Stomach smooth muscle (tissue), 2 donors: ENCODE data around the gene FPGS.

Experiments used
- H3K27ac ChIP-seq: one replicate; pipeline ENCODE4 v1.7.0; 2013; ENCODE audit warnings: mild to moderate bottlenecking, low read length, inconsistent platforms
- H3K27me3 ChIP-seq, 2 donors: one replicate each; pipeline ENCODE4 v1.7.0; 2013; ENCODE audit warnings: low read length in 2 of 2; ENCODE audit not compliant: insufficient read depth in 2 of 2, control insufficient read depth in 1 of 2
- H3K36me3 ChIP-seq, 2 donors: one replicate each; pipeline ENCODE4 v1.7.0; 2013; ENCODE audit warnings: low read length in 2 of 2; ENCODE audit not compliant: control insufficient read depth in 2 of 2, insufficient read depth in 2 of 2
- H3K4me1 ChIP-seq: one replicate; pipeline ENCODE4 v1.7.0; 2013; ENCODE audit warnings: low read length; ENCODE audit not compliant: control insufficient read depth, insufficient read depth
- H3K4me3 ChIP-seq, 2 donors: one replicate each; pipeline ENCODE4 v1.7.0; 2013; ENCODE audit warnings: low read length in 2 of 2
- H3K9ac ChIP-seq, 2 donors: one replicate each; pipeline ENCODE4 v1.7.0; 2013; ENCODE audit warnings: low read length in 2 of 2, mild to moderate bottlenecking in 1 of 2
- H3K9me3 ChIP-seq, 2 donors: one replicate each; pipeline ENCODE4 v1.7.0; 2013; ENCODE audit warnings: low read length in 2 of 2; ENCODE audit not compliant: control insufficient read depth in 2 of 2
- donor health status: healthy.
- donor health status: Pancreatic carcinoma.

FPGS gene

DNA sequence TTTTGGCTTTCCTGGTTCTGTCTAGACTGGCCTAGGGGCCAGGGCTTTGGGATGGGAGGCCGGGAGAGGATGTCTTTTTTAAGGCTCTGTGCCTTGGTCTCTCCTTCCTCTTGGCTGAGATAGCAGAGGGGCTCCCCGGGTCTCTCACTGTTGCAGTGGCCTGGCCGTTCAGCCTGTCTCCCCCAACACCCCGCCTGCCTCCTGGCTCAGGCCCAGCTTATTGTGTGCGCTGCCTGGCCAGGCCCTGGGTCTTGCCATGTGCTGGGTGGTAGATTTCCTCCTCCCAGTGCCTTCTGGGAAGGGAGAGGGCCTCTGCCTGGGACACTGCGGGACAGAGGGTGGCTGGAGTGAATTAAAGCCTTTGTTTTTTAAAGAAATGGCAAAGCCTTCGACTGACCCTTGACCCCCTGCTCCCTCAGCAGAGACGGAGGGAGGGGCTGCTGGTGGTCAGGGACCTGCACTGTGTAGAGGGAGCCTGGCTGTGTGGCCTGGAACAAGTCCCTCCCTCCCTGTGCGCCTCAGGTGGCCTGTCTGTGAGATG is 11.1 kb downstream of the FPGS start:
- peaks cover 3% of the 10 kb centered on the region for H3K4me1 ChIP-seq
- no peak overlapping the region for H3K9ac ChIP-seq
- H3K36me3 ChIP-seq: peaks cover 6 to 44% of the 10 kb centered on the region in 2 donors
- no peak overlapping the region for H3K27ac ChIP-seq
- no peaks in the 10 kb centered on the region for H3K9me3 ChIP-seq
- H3K4me3 ChIP-seq: no peak overlapping the region
- no peaks in the 10 kb centered on the region for H3K27me3 ChIP-seq

- Histone ChIP-seq H3K9ac (no peak overlapping the region), H3K4me3 (no peak overlapping the region), H3K4me1 (peaks cover 3% of the 10 kb centered on the region), H3K27me3 (no peaks in the 10 kb centered on the region), H3K27ac (no peak overlapping the region), H3K9me3 (no peaks in the 10 kb centered on the region), H3K36me3 (peaks cover 6 to 45% of the 10 kb centered on the region in 2 donors)
Measured at GRCh38 chr9:127814619-127815511, 12.2 kb downstream of the FPGS start.

DNA sequence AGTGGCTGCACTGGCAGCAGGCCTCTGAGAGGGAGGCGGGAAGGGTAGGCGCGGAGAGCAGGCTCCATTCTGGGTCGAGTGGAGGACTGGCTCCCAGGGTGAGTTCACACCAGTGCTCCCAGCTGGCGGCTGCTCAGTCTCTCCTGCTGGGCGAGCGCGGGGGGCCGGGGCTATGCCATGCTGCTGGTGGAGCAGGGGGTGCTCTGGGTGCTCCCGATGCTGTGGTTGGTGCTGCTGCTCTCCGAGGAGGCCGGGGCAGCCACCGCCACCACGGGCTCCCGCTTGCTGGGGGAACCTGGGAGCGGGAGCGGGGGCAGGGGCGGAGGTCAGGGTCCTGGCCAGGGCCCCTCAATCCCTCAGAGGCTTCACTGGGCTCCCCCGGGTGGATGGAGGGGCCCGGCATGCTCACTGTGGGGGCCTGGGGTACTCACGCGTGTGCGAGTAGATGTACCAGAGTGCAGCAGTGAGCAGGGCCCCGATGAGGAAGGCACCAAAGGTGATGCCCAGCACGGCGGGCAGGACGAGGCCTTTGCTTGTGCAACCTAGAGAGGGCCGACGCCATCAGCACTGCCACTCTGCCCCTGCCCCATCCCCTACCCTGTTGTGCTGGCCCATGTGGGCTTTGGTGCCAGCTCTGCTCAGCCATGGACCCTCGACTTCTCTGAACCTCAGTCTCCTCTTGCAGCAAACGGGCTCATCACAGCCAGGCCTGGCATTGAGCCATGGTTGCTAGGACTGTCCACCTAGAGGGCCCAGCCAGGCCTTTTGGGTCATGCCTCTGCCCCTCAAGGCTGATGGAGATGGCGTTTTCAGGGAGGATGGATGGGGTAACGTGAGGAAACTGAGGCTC is 13.1 kb downstream of the FPGS start:
- Histone ChIP-seq H3K9me3 (no peaks in the 10 kb centered on the region), H3K9ac (no peak overlapping the region), H3K27ac (no peak overlapping the region), H3K27me3 (no peaks in the 10 kb centered on the region), H3K4me1 (peaks cover 3% of the 10 kb centered on the region), H3K4me3 (no peak overlapping the region), H3K36me3 (peaks cover 6 to 38% of the 10 kb centered on the region in 2 donors)

GRCh38 chr9:127816362-127816725 is 13.7 kb downstream of the FPGS start:
- no peak overlapping the region for H3K4me3 ChIP-seq
- no peaks in the 10 kb centered on the region for H3K9me3 ChIP-seq
- H3K27me3 ChIP-seq: no peaks in the 10 kb centered on the region
- H3K27ac ChIP-seq: no peak overlapping the region
- no peak overlapping the region for H3K9ac ChIP-seq
- peaks cover 6 to 36% of the 10 kb centered on the region in 2 donors for H3K36me3 ChIP-seq
- peaks cover 3% of the 10 kb centered on the region for H3K4me1 ChIP-seq

- Histone ChIP-seq H3K9ac (no peak overlapping the region), H3K4me1 (peaks cover 3% of the 10 kb centered on the region), H3K27ac (no peak overlapping the region), H3K27me3 (no peaks in the 10 kb centered on the region), H3K4me3 (no peak overlapping the region), H3K36me3 (peaks cover 6 to 36% of the 10 kb centered on the region in 2 donors), H3K9me3 (no peaks in the 10 kb centered on the region)
Measured at GRCh38 chr9:127816728-127817127, 14.0 kb downstream of the FPGS start.

DNA sequence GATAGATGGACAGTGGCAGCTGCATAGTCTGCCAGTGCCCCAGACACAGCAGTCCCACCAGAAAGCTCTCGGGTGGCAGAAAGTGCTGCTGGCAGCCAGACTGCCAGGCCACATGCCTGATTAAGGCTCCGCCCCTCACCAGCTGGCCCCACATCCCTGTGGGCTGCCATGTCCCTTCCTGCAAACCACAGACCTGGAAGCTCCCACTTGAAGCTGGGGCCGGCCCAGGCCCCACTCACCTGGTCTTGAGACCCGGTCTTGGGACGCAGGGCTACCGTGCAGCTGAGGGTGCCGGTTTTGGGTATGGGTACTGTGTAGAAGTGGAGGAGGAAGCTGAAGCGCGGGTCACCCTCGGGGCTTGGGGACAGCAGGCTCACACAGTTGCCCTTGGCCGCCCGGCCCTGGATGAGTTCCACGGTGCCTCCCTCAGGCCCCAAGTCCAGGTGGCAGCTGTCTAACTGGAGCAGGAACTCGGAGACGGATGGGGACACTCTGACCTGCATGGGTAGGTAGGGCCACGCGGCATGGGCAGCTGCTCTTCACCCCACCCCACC is 15.3 kb downstream of the FPGS start:
- no peaks in the 10 kb centered on the region for H3K9me3 ChIP-seq
- H3K4me1 ChIP-seq: peaks cover 3% of the 10 kb centered on the region
- H3K27me3 ChIP-seq: no peaks in the 10 kb centered on the region
- no peak overlapping the region for H3K27ac ChIP-seq
- H3K36me3 ChIP-seq: peaks cover 6 to 31% of the 10 kb centered on the region in 2 donors
- H3K9ac ChIP-seq: no peak overlapping the region
- no peak overlapping the region for H3K4me3 ChIP-seq

- no peaks in the 10 kb centered on the region for H3K9me3 ChIP-seq
- peaks cover 3 to 27% of the 10 kb centered on the region in 2 donors for H3K36me3 ChIP-seq
- H3K27ac ChIP-seq: no peak overlapping the region
- no peak overlapping the region for H3K4me3 ChIP-seq
- no peak overlapping the region for H3K9ac ChIP-seq
- no peaks in the 10 kb centered on the region for H3K27me3 ChIP-seq
- no peaks in the 10 kb centered on the region for H3K4me1 ChIP-seq
Measured at GRCh38 chr9:127818574-127818973, 15.9 kb downstream of the FPGS start.

GRCh38 chr9:127822108-127822507 is 19.4 kb downstream of the FPGS start:
- Histone ChIP-seq H3K4me1 (peaks cover 13% of the 10 kb centered on the region), H3K4me3 (no peak overlapping the region), H3K36me3 (peaks cover 3 to 14% of the 10 kb centered on the region in 2 donors), H3K27ac (no peak overlapping the region), H3K9me3 (no peaks in the 10 kb centered on the region), H3K27me3 (peaks cover 7 to 14% of the 10 kb centered on the region in 2 donors), H3K9ac (no peak overlapping the region)

DNA sequence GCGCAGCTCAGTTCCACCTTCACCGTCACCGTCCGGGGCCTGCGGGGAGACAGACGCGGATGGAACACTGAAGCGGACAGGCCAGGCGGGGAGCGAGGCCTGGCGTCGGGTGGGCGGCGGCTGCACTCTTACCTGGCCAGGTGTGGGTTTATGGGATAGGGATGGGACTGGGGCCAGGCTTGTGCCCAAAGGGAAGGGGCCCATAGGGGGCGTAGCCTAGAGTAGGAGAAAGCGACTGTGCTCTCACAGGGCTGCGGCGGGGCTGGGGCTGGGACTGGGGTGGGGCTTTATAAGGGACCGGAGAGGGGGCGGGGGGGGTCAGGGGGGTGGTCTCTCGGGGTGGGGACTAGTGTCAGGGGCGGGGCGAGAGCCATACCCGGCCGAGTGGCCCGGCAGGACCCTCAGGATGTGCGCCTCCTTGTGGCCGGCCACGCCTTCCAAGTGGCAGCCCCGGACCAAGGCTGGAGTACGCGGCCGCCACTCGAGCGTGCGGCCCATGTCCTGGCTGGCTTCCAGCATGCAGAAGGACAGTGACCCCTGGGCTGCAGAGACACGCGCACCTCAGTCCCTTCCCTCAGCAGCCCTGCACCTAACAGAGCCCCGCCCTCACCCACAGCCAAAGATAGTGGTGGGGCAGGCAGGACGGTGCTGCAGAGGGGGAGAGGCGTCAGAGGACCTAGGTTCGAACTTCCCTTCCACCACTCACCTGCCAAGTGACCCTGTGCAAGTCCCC is 22.8 kb downstream of the FPGS start:
- Histone ChIP-seq H3K9ac (no peak overlapping the region), H3K27me3 (peaks cover 17 to 24% of the 10 kb centered on the region in 2 donors), H3K36me3 (peaks cover 3 to 6% of the 10 kb centered on the region in 2 donors), H3K4me3 (no peak overlapping the region), H3K27ac (no peak overlapping the region), H3K9me3 (no peaks in the 10 kb centered on the region), H3K4me1 (peaks cover 28% of the 10 kb centered on the region)
